Choroid plexus epithelial cell (primary cell): ENCODE measurements around the gene MAB21L3.

ENCODE experiments used
- DNase-seq: peaks from one replicate; pipeline ENCODE4 v3.0.0-alpha.2; 2010; ENCODE audit warnings: low read depth
- H3K4me3 ChIP-seq: 2 replicates; pipeline ENCODE4 v1.5.1; 2011; ENCODE audit warnings: low read depth, mild to moderate bottlenecking, control low read depth, low read length, moderate library complexity
- TF ChIP-seq, protein P1 (sequence below): conservative IDR thresholded peaks from 2 replicates; pipeline ENCODE4 v1.5.1; 2011; ENCODE audit warnings: low read depth, mild to moderate bottlenecking, control low read depth, inconsistent platforms, low read length, moderate library complexity

The MAB21L3 gene

DNA sequence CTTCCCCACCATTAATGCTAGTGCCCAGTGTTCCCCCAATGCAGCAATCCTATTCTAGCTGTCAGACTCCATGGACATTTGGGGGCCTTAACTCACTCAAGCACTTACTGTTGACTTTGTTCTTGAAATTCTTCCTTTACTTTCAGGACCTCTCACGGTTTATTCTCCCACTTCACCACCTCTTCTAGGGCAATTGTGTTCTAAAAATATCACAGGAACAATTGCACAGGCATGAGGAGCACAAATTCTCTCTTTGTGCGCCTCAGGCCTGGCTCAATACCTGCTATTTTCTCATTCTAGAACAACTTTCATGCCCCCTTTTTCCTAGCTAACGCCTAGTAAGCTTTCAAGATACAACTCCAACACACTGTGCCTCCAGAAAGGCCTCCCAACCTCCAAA is 7.3 kb downstream of the MAB21L3 start:
- DNase-seq = no peak
- no peak overlapping the region for H3K4me3 ChIP-seq
- TF ChIP-seq, protein P1, sequence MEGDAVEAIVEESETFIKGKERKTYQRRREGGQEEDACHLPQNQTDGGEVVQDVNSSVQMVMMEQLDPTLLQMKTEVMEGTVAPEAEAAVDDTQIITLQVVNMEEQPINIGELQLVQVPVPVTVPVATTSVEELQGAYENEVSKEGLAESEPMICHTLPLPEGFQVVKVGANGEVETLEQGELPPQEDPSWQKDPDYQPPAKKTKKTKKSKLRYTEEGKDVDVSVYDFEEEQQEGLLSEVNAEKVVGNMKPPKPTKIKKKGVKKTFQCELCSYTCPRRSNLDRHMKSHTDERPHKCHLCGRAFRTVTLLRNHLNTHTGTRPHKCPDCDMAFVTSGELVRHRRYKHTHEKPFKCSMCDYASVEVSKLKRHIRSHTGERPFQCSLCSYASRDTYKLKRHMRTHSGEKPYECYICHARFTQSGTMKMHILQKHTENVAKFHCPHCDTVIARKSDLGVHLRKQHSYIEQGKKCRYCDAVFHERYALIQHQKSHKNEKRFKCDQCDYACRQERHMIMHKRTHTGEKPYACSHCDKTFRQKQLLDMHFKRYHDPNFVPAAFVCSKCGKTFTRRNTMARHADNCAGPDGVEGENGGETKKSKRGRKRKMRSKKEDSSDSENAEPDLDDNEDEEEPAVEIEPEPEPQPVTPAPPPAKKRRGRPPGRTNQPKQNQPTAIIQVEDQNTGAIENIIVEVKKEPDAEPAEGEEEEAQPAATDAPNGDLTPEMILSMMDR = no peak

DNA sequence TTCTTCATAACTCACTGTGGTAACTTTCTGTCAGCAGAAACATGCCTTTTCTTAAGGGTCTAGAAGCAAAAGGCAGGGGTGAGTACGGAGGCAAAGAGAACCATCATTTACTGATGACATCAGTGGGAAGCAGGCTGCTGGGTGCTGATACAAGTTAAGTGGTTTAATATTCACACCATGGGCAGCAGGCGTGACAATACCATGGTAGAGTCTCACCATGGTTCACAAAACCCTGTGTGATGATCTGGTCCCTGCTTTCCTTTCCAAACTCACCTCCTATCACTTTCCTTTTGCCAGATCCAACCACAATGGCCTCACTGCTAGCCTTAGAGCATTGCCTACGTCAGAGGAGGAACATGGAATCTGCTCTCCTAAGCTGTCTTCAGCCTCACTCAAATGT is 8.7 kb downstream of the MAB21L3 start:
- TF ChIP-seq, protein P1 = no peak
- H3K4me3 ChIP-seq = no peak overlapping the region
- DNase-seq = no peak

DNA sequence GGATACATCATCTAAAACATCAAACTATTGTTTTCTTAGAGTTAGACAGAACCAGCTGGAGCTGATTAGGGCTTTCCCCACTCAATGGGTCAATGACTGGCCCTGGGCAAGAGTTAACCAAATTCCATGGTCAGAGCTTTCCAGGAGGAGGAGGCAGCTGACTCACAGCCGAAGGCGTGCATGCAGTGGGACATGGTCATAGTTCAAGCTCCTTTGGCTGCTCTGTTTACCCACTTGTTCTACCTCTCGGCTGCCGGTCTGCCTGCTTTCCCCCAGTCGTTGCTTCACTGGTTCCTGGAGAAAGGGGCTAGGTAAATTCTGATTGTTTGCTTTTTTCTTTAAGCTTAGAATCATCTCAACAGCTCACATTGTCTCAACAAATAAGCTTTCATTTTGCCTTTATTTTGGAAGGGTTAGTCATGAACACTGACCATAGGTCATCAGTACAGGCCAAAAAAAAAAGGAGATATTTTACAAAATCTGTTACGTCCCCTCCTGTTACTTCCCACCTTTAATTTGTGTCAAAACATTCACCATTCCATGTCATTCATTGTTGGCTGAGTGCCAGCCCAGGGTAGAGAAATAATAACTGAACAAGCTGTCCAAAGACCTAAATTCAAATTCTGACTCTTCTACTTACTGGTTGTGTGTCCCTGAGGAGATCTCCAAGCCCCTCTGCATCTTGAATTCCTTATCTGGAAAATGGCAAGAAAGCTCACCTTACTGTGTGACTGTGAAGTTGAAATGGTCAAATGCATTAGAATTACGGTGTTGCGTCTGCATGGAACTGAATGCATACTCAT is 12.0 kb downstream of the MAB21L3 start:
- DNase-seq = peak; percentile 52
- H3K4me3 ChIP-seq = no peak overlapping the region
- TF ChIP-seq, protein P1 = no peak

DNA sequence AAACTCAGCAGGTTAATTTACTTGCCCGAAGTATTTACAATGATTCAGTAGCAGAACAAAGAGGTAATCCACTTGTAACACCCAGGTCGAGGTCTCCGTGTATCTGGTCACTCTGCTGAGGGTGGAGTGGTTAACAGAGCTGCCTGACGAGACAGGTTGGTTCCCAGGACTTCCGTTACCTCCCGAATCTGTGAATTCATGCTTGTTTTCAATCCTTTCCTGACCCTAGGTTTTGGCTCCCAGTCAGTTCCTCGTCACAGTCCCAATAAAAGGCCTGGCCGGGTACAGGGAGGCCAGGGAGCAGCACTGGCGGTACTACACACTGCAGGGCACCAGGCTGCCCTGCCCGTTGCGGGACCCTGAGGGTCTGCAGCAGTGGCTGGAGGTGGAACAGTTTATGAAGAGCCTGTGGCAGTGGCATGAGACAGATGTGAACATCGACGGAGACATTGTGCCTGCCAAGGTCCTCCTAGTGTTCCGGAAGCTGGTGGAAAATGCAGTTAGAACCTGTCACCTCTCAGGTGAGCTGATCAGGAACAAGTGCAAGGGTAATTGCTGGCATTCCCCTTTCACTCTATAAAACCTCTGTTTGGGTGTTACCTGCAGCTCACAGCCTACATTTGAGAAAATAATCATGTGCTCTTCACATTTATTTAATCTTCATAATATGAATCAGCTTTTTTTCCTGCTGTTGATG is 12.8 kb downstream of the MAB21L3 start:
- TF ChIP-seq, protein P1 = no peak
- no peak overlapping the region for H3K4me3 ChIP-seq
- no peak for DNase-seq

DNA sequence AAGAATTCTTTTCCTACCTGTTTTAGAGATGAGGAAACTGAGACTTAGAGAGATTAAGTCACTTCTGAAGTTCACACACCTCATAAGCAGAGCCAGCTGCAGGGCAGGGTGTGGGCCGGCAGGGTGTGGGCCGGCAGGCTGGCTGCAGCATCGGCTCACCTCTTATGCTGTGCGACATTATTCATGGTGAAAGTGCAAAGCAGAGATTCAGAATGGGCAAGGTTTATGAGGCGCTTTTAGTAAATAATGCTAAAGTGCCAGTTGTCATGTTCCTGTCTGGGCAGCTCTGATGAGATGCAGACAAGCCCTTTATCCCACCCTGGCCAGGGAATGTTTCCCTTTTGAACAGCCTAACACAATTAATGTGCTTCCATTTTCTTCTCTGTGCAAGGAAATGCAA is 14.6 kb downstream of the MAB21L3 start:
- H3K4me3 ChIP-seq = no peak overlapping the region
- TF ChIP-seq, protein P1 = no peak
- no peak for DNase-seq

DNA sequence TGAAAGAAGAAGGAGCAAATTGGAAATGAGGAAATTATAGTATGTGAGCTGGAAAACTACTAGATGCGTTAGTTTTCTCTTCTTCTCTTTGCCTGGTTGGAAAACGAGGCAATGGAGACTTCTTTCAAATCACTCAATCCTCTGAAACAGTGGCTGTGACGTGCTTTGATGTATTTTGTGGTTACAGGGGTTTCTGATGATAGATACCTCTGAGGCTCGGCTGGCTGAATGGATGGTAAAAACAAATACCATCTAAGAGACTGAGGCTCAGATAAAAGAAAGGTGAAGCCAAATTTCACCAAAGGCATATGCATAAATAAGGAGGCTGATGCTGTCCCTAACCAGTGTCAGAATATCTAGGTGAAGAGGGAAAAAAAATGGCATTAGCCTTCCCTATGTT is 15.1 kb downstream of the MAB21L3 start:
- no peak overlapping the region for H3K4me3 ChIP-seq
- TF ChIP-seq, protein P1 = no peak
- DNase-seq = no peak
